ENCODE data around the gene LYPD6B.
A peak's percentile ranks its signal among the peaks of the same experiment; 100 is the strongest.

Gene LYPD6B

GRCh38 chr2:149044500-149044899, 6.0 kb downstream of the LYPD6B start:
- DNase-seq: no peak

DNA sequence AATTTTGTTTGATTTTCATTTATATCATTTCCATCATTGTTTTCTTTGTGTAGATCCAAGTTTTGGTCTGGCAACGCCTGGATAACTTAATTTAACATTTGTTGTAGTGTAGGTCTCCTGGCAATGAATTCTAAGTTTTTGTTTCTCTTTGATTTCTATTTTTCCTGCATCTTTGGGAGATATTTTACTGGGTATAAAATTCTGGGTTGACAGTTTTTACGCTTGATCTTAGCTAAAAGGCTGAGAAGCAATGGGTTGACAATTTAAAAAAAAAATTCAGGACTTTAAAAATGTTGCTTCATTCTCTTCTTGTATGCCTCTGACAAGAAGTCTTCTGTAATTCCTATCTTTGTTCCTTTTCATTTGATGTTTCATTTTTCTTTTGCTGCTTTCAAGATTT, 8.6 kb downstream of the LYPD6B start:
- no peak for DNase-seq

- no peak for DNase-seq
Observed at GRCh38 chr2:149049142-149049541, 10.6 kb downstream of the LYPD6B start.

GRCh38 chr2:149050188-149050587, 11.7 kb downstream of the LYPD6B start:
- peak; percentile 4 for DNase-seq

DNA sequence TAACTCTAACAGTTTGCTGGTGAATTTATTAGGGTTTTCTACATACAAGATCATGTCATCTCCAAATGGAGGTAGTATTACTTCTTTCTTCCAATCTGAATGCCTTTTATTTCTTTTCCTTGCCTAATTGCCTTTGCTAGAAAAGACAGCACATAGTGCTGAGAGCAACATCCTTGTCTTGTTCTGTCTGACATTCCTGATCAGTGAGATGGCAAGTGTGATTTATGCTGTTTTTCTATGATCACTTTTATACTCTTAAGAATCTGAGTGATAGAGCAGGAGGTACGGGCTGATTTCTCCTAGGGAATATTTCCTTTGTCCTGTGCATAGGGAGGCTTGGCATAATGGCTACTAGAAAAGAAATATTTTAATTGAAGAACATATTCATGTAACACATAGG, 17.3 kb downstream of the LYPD6B start:
- no peak for DNase-seq

- DNase-seq: no peak
Observed at GRCh38 chr2:149056541-149057255, 18.2 kb downstream of the LYPD6B start.

GRCh38 chr2:149057401-149057800, 18.9 kb downstream of the LYPD6B start:
- no peak for DNase-seq

- DNase-seq: no peak
Observed at GRCh38 chr2:149058936-149059335, 20.4 kb downstream of the LYPD6B start.

- DNase-seq: no peak
Observed at GRCh38 chr2:149059822-149060221, 21.3 kb downstream of the LYPD6B start.

DNA sequence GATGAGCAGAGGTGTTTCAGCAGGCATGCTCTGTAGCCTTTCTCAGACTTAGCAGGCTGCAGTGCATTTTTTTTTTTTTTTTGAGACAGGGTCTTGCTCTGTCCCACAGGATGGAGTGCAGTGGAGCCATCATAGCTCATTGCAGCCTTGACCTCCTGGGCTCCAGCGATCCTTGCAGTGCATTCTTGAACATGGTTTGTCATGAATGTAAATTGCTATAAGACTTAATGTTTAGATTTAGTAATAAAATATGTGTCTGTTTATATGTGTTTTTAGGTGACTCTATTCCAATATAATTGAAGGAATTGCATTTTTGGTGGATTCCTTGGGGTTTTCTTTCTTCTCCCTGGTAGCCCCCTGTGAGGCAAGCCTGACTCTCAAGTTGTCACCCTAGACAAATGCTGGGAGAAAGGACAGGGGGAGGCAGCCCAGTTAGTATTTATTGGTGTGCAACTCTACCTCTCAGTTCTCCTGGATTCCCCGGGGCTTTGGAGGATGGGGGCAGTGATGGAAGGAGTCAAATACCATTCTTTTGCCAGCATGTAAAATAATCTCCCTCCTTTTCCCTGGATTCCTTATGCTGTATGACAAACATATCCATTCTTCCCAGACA, 22.7 kb downstream of the LYPD6B start:
- DNase-seq: no peak

- DNase-seq: no peak
Observed at GRCh38 chr2:149062531-149062930, 24.0 kb downstream of the LYPD6B start.

DNA sequence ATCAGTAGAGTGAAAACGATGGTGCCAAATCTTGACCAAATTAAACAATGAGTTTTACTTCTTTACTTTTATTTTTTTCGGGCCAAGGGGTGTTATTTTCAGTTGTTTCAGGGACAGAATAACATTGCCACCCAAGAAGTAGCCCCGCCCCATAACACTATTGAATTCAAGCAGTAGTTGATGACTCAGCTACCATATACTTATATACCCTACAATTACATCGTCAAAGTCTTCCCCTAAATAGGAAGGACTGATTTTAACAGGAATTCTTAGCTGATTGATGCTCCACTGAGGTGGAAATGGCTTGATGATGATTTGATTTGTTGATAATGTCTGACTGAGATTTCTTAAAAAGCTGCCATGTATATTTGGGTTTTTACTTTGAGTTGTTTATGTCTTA, 24.7 kb downstream of the LYPD6B start:
- DNase-seq: no peak

GRCh38 chr2:149064365-149064841, 25.9 kb downstream of the LYPD6B start:
- DNase-seq: no peak

DNA sequence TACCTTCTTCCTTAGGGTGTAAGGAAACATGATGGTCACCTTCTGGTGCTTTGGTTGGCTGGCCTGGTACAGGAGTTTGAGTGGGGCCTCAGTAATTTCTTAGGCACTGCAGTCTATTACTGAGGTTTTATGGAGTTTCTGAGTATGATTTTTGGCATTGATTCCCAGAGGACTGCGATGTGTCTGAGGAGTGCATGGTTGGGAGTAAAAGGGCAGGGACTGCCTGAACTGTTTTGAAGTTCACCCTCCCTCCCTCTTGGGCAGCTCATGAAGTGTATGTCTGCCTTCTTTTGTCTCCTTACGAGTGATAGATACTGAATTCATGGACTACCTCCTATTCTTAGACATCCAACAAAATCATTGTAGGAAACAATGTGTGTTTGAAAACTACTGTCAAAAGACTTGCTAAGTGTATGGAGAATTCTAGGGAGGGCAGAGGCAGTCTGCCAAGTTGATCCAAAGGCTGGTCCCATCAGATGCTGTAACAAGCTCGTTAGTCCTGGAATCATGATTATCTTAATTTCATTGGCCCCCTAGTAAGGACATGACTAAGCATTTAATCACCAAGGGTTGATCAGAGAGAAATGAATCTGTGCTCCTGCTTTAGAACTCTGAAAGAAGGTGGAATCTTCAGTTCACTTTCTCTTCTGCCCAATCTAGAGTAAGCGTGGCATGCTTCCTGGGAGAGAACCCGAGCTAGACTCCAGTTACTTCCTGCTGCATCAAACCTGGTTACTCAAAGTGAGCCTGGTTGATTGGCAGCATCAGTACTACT, 26.5 kb downstream of the LYPD6B start:
- no peak for DNase-seq

DNA sequence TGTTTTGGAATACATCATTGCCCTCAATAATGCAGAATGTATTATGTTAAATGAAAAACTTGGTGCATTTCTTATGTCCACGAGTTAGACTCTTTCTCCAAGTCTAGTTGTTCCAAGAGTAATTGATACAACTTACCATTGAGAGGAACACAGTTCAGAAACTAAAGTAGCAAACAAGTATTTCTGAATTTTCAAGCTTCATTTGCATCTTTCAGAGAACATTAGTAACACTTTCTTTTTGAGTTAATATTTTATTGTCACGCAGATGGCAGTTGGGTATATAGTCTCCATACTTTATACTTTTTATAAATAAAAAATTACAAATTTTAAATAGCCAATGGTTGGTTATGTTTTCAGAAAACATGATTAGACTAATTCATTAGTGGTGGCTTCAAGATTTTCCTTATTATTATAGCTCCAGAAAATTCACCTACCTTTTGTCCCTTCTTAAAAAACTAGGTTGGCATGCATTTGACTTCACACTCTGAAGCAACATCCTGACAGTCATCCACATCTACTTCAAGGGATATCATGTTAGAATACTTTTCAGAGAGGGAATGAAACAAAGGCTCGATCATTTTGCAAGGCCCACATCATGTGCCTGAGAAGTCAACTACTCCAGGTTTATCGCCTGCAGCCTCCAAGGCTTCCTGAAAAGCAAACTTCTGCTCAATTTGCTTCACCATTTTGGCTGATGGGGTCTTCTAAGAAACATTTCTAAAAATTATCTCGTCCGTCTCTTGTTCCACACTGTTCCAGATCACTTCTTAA, 29.9 kb downstream of the LYPD6B start:
- DNase-seq: no peak

DNA sequence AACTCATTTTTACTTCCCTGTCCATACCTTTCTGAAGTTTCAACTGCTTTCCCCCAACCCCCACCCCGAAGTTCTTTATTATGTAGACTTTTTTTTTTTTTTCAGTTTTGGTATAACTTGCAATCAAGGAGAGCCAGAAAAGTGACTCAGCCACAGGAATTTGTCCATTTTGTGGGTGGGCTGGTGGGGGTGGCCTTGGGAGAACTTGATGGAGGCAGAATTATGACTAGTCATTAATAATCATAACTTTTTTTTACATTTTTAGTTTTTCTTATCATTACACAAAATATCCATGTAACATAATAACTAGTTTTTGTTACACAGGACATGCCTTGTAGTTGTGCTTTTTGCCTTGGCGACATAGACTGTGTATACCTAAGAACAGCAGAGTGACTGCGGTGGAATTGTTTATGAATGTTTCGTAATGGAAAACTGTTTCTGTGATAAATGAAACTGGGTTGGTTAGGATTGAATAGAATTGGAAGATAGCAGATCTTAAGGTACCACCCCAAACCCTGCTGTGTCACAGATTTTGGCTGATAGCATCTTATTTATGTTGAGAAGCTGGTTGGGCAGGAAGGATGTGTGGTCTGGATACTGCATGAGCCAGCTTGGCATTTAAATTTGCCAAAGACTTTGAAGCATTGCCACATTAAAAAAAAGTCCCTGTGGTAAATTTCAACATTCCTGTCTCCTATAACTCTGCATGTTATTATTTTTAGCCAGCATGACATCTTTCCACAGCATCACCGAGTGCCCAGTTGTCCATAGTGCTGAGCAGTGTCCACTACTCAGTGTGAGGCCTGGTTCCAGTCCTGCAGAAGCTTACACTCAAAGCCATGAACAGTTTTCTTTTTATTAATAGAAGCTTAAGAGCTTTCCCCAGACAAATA, 30.7 kb downstream of the LYPD6B start:
- peak; percentile 10 for DNase-seq

DNA sequence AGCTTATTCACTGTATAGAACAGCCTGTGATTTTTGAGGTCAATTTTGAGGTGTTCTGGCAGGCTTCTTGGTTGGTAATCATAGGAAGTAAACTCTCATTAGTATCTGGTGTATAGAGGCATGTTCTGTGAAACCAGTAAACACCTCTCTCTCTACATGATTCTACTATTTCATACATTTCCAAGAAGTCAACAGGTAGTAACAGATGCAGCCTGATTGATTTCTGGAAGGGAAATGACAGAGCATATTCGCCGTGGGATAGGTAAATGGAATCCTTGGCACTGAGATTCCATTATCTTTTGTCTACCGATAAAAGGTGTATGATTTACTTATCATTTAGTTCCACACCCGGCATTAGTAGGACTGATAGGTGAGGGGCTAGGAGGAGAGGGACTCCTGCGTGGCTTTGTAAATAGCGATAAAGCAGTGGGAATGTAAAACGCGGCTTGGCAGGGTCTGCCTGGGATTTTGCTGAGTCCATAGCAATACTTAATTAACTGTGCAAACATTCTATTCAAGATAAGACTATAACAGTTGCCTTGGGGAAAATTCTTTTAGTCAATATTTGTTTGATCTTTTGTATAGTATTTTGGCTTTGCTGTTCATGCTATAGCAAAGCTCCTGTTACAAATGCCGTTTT, 32.3 kb downstream of the LYPD6B start:
- no peak for DNase-seq

GRCh38 chr2:149075105-149075504, 36.6 kb downstream of the LYPD6B start:
- DNase-seq: no peak

DNA sequence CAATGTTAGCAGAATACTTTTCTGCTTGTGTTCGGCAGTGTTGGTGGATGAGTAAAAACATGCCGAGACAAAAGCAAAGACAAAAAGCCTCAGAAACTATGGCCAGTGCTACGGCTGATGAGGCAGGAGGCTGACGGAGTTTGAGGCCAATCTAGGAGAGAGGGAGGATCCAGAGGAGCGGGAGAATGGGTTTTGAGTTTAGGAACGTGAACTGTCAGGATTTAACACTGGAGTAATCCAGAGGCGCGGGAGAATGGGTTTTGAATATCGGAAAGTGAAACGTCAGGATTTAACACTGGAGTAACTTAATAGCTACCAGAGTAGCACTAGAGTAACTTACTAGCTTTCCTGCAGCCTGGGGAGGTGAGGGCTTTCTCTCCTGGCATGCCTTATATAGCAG, 37.4 kb downstream of the LYPD6B start:
- DNase-seq: no peak

GRCh38 chr2:149076863-149077412, 38.4 kb downstream of the LYPD6B start:
- no peak for DNase-seq

- DNase-seq: no peak
Observed at GRCh38 chr2:149077861-149078260, 39.4 kb downstream of the LYPD6B start.
